Measurements from ENCODE around the gene MFAP2.

Gene MFAP2, protein sequence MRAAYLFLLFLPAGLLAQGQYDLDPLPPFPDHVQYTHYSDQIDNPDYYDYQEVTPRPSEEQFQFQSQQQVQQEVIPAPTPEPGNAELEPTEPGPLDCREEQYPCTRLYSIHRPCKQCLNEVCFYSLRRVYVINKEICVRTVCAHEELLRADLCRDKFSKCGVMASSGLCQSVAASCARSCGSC

DNA sequence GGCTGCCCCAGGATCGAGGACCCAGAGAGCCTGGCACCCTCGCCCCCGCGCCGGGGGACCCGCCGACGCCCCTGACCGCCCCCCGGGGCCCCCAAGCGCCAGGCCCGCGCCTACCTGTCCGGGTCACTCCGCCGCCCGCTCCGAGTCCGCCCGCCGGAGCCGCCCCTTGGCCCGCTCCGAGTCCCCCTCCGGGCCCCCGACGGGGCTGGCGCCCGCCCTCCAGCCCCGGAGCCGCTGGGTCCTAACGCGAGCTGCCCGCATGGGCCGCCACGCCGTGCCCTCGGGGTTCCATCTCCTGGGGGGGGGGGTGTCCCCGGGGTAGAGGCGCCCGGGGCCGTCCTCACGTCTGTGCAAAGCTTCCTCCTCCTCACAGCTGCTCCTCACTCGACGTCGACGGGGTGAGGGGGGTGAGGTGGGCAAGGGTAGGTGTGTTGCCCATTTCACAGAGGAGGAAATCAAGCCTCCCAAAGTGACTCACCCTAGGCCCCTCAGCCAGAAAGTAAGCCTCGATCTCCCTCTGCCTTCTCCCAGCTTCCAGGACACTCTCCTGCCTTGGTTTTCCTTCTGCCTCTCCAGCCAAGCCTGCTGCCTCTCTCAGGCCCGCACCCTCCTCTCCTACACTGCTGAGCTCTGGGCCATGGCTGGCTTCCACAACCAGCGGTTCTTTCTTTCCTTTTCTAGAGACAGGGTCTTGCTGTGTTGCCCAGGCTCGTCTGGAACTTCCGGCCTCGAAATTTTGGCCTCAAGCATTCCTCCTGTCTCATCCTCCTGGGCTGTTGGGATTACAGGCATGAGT lies at the start of gene MFAP2:
Gene MFAP2 (minus strand): TSS at position 148 of the 796 bp plus-strand sequence. CDS start 2,347 bp downstream, outside the sequence.
- peak; percentile 93 for DNase-seq (ENCODE audit: low spot score)

GRCh38 chr1:17030206-17030605 lies 49.8 kb upstream of the MFAP2 start:
- DNase-seq (ENCODE audit: low spot score), result no peak

DNA sequence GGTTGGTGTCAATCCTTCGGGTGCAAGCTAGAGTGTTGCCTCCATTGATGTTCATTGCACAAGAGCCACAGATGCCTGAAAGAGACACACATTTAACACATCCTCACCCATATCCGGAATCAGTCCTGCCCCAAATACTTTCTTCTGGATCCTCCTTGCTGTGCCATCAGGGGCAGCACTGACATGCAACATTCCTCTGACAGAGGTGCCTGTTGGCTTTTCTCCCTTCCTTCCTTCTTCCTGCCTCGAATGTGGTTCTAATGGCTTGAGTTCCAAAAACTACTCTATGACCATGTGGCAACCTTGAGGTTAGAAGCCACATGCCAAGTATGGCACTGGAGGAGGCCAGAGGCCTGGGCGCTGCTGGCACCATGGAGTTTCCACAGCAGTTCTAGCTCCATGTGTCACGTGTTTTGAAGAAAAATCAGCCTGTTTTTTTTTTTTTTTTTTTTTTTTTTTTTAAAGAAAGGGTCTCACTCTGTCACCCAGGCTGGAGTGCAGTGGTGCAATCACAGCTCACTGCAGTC lies 48.3 kb upstream of the MFAP2 start:
- DNase-seq (ENCODE audit: low spot score), result no peak

DNA sequence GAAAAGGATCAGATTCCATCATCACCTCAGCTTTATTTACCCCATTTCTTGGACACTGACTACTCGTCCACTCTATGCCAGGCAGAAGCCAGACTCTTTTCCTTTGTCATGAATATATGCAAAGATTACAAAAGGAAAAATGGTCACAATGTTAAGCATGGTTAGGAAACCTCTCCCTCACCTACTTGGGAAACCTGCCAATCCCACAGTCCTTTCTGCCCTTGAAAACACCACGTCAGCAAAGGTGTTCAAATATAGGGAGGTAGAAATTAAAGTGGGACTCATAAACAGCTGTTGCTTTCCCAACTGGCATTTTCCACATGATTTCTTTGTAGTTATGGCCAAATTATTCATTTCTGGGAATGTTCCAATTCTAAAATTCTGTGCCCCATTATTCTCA lies 47.5 kb upstream of the MFAP2 start:
- DNase-seq (ENCODE audit: low spot score), result no peak

- no peak for DNase-seq (ENCODE audit: low spot score)
These were observed 47.0 kb upstream of the MFAP2 start for GRCh38 chr1:17027403-17027802.

GRCh38 chr1:17024721-17025120 lies 44.3 kb upstream of the MFAP2 start:
- DNase-seq (ENCODE audit: low spot score), result no peak

- DNase-seq (ENCODE audit: low spot score), result no peak
These were observed 43.2 kb upstream of the MFAP2 start for GRCh38 chr1:17023573-17023972.

DNA sequence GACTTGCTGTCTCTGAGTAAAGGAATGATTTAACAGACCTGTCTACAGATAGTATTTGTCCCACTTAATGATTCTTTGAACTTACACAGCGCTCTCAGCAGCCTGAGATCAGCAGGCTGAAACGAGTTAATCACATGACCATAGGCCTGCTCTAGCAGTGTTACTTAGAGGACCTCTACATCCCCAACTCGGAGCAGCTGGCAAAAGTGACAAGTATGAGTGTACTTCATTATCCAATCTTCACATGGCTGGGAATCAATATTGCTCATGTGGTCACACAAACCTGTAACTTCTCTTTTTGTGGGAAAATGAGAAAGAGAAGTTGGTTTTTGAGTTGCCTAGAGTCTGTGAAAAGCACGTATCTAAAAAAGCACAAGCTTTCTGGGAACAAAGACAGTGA lies 42.7 kb upstream of the MFAP2 start:
- no peak for DNase-seq (ENCODE audit: low spot score)

GRCh38 chr1:17021896-17022295 lies 41.5 kb upstream of the MFAP2 start:
- DNase-seq (ENCODE audit: low spot score), result no peak

DNA sequence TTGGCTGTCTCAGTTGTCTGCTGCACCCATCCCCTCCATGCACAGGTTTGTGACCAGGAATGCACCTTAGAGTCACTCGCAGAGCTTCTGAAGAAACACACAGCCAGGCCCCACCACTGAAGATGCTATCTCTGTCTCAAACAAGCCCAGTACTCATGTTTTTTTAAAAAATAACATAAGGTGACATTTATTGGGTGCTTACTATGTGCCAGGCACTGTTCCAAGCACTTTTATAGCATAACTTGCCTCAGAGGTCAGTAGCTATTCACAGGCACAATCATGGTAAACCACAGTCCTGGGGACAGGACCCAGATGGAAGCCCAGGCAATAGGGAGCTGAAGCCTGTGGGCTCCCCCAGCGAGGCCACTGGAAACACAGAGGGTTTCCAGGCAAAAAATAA lies 40.1 kb upstream of the MFAP2 start:
- DNase-seq (ENCODE audit: low spot score), result no peak

DNA sequence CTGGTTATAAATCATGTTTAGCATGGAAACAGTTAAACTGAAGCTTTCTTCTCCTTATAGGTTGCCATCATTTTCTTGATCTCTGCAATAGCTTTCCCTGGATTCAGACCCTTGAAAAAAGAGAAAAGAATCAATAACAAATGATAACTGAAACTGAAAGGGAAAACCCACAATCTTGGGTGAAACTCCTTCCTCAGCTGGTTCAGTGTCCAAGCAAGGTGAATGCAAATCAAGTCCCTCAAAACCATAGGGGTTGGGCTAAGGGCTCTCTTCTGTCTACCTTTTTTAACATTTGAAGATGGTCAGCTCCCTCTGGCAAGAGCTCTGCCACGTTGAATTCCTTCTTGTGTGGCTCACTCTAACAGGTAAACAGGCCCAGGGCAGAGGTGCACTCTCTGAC lies 38.4 kb upstream of the MFAP2 start:
- DNase-seq (ENCODE audit: low spot score), result no peak

DNA sequence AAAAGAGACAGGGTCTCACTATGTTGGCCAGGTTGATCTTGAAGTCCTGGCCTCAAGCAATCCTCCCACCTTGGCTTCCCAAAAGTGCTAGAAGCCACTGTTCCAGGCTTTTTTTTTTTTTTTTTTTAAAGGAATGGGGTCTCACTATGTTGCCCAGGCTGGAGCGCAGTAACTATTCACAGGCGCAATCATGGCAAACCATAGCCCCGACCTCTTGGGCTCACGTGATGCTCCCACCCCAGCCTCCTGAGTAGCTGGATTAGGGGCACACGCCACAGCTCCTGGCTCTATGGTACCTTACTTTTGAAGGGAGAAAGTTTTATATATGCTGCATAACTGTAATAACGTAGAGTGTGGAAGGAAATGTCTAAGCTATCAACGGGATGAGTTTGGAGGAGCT lies 37.0 kb upstream of the MFAP2 start:
- DNase-seq (ENCODE audit: low spot score), result no peak

DNA sequence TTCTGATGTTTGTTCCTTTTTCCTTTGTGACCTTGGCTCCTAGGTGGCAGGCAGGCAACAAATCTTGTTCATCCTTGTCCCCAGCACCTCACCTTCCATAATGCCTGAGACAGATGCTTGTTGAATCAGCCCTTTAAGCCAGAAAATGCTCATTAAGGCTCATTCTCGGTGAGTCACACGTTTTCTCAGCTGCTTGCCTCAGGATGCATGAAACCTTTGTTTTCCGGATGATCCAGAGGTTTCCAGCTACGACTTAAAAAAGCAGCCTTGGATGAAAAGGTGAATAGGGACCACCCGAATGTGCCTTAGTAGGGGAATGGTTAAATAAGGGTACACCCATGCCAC lies 35.9 kb upstream of the MFAP2 start:
- no peak for DNase-seq (ENCODE audit: low spot score)

DNA sequence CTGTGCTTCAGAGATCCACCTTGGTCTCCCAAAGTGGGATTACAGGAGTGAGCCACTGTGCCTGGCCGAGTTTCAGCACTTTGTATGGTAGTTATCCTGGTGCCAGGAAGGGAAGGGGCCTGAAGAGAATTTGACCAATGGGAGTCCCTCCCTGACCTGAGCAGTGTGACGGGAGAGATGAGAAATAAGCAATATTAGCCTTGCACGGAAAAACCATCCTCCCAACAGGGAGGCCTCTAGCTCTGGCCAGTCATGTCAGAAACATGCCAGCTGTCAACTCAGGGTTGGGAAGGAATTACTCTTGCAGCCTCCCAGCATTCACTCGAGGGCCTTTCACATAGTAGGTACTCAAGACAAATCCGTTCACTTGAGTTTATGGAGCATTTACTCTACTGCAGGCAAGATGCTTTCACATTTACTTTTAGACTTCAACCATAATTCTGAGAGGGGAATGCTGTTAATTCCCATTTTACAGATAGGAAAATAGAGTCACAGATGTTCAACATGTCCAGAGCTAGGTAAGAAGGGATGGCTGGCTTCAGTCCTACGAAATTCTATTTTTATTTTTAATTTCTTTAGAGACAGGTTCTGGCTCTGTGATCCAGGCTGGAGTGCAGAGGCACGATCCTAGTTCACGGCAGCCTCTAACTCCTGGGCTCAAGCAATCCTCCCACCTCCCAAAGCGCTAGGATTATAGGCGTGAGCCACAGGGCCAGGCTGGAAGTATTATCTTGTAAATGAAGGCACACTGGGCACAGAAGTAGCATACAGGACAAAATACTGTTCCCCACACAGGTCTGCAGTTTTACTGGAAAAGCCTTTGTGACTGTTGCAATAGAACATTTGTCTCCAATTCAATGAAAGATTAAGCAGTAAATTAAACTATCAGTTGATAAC lies 34.5 kb upstream of the MFAP2 start:
- no peak for DNase-seq (ENCODE audit: low spot score)

DNA sequence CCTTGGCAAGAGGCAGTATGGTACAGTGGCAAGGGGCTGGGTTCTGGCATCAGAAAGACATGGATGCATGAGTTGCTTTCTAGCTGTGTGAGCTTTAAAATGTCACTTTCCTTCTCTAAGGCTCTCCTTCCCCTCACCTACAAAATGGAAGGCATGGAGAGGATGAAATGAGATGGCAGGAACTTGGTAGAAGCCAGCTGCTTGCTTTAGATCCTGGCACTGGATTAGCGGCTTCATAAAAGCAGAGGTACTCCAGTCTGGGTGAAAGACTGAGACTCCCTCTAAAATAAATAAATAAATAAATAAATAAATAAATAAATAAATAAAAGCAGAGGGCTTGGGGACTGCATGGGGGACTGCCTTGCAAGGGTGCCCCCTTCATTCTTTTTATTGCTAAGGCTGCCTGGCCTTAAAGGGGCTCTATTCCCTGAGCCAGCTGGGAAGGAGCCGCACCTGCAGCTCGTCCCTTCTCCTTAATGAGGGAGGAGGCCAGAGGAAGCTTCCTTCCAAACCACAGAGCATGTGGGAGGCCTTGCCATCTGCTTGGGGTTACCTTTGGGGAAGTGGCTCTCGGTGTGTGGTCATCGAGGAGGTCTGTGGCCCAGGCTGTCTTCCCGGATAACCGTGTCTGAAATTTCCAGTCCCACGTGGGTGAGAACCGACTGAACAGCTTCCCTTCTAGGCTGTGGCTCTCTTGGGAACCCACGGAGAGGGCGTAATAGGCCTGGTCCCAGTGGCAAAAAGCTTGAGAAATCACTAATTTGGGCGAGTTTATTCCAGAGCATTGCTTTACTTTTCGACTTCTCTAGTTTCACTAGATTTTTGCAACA lies 33.3 kb upstream of the MFAP2 start:
- no peak for DNase-seq (ENCODE audit: low spot score)

- DNase-seq (ENCODE audit: low spot score), result no peak
These were observed 32.5 kb upstream of the MFAP2 start for GRCh38 chr1:17012775-17013490.

DNA sequence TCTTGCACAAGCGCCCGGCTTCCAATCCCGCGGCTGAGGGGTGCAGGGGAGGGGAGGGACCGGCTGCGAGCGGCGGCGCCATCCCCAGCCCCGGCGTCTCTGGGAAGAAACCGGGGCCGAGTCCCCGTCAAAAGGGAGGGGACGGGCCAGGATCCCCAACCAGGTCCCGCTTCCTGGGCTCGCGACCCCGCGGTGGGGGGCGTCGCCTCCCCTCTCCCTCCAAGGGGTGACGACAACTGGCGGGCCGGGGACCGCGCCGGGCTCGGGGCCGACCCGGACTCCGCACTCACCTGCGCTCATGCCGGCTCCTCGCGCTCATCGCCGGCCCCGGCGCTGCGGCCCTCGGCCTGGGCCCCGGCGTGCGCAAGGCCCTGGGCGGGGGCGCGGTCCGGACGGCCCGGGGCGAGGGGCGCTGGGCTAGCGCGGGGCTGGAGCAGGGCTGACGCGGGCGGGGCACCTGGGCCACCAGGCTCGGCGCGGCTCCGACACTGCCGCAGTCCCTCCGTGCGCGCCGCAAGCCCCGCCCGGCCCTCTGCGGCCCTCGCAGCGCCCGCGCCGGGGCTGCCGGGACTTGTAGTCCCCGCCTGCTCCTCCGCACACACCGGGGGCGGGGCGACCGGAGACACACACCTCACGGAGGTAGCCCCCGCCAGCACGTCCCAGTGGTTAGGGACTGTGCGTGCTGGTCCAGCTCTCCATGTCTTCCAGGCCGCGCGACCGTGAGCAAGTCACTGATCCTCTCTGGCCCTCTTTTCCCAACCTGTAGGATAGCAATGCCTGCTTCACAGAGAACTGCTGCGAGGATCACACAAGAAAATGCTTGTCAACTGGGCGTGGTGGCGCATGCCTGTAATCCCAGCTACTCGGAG lies 31.3 kb upstream of the MFAP2 start, which contains the start of gene ATP13A2:
Gene ATP13A2 (minus strand): TSS at position 490 of the 869 bp plus-strand sequence. CDS start 190 bp downstream, at position 300.
- DNase-seq (ENCODE audit: low spot score), result peak; percentile 95

GRCh38 chr1:17011092-17011438 lies 30.6 kb upstream of the MFAP2 start:
- DNase-seq (ENCODE audit: low spot score), result no peak

- DNase-seq (ENCODE audit: low spot score), result no peak
These were observed 29.3 kb upstream of the MFAP2 start for GRCh38 chr1:17009706-17010105.

Measured in iPS-NIHi11 (cell line).